SK-N-SH treated with all-trans-retinoic acid at 6 μM for 48 hours (cell line): ENCODE data around the gene RMND5B.

ENCODE experiments used
- BACH2 ChIP-seq: fragments of 250-450 bp; sonication (Bioruptor Pico); IDR thresholded peaks from 2 replicates; pipeline ENCODE4 v1.9.0; 2021; ENCODE audit warnings: mild to moderate bottlenecking, borderline replicate concordance
- GLIS3 ChIP-seq: fragments of 250-450 bp; sonication (Bioruptor Pico); IDR thresholded peaks from 2 replicates; pipeline ENCODE4 v1.5.0; 2020; ENCODE audit warnings: mild to moderate bottlenecking, moderate library complexity
- ISL1 ChIP-seq: fragments of 250-450 bp; sonication (Bioruptor Pico); IDR thresholded peaks from 2 replicates; pipeline ENCODE4 v2.1.2; 2022; ENCODE audit warnings: mild to moderate bottlenecking, moderate library complexity
- RARB ChIP-seq: fragments of 250-450 bp; sonication (Bioruptor Pico); IDR thresholded peaks from 2 replicates; pipeline ENCODE4 v1.8.0; 2021; ENCODE audit warnings: mild to moderate bottlenecking, moderate library complexity
- SNAI2 ChIP-seq: fragments of 250-450 bp; sonication (Bioruptor Pico); IDR thresholded peaks from 2 replicates; pipeline ENCODE4 v1.5.0; 2020; ENCODE audit warnings: mild to moderate bottlenecking, moderate library complexity
- ZFP3 ChIP-seq: fragments of 250-450 bp; sonication (Bioruptor Pico); IDR thresholded peaks from 2 replicates; pipeline ENCODE4 v1.5.0; 2020; ENCODE audit warnings: mild to moderate bottlenecking, moderate library complexity
- ZFP30 ChIP-seq: fragments of 450-650 bp; formaldehyde crosslinking; IDR thresholded peaks from 2 replicates; pipeline ENCODE4 v1.5.0; 2022; ENCODE audit warnings: mild to moderate bottlenecking, moderate library complexity
- ZNF70 ChIP-seq: fragments of 450-650 bp; formaldehyde crosslinking; IDR thresholded peaks from 2 replicates; pipeline ENCODE4 v1.5.0; 2020; ENCODE audit warnings: mild to moderate bottlenecking, moderate library complexity
- TF ChIP-seq, protein P1 (sequence below): fragments of 250-450 bp; sonication (Bioruptor Pico); IDR thresholded peaks from 2 replicates; pipeline ENCODE4 v1.8.0; 2020; ENCODE audit warnings: mild to moderate bottlenecking, moderate library complexity, borderline replicate concordance
- TF ChIP-seq, protein P2 (sequence below): fragments of 250-450 bp; sonication (Bioruptor Pico); IDR thresholded peaks from 2 replicates; pipeline ENCODE4 v1.5.0; 2020; ENCODE audit warnings: mild to moderate bottlenecking, moderate library complexity
- TF ChIP-seq, protein P3 (sequence below): fragments of 250-450 bp; sonication (Bioruptor Pico); IDR thresholded peaks from 2 replicates; pipeline ENCODE4 v1.5.1; 2021; ENCODE audit warnings: mild to moderate bottlenecking, moderate library complexity
- TF ChIP-seq, protein P4 (sequence below): fragments of 250-450 bp; sonication (Bioruptor Pico); IDR thresholded peaks from 2 replicates; pipeline ENCODE4 v1.5.1; 2020; ENCODE audit warnings: low read depth, mild to moderate bottlenecking, moderate library complexity

DNA sequence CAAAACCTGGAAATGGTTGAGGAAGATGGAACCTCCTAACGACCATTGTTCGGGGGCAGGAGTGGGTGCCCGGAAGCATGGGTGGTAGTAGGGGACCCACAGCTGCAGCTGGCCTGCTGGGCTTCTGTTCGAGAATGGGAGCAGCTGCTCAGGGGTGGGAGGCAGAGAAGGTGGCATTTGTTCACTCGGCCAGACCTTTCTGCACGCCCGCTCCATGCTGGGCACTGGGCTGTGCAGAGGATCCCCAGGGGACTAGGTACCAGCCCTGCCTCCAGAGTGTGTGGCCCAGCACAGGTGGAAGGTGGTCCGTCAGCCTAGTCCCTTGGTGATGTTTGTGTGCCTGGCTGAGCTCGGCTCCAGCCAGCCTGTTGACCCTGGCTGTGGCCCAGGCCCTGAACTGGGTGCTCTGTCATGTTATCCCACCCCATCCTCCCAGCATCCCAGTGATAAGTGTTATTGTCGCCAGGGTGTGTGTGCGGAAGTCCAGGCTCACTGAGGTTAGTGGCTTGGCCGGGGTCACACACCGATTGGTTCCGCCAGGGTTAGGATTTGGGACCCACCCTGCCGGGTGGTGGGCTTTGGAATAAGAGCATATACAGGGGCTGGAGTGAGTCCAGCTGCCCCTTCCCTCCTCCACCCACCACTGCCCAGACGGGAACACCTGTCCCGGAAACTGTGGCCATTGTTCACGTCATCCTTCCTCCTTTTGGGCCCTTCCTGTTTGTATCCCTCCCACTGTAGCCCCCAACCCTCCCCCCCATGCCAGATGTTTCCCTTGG is 12.7 kb upstream of the RMND5B start:
- TF ChIP-seq, protein P1, sequence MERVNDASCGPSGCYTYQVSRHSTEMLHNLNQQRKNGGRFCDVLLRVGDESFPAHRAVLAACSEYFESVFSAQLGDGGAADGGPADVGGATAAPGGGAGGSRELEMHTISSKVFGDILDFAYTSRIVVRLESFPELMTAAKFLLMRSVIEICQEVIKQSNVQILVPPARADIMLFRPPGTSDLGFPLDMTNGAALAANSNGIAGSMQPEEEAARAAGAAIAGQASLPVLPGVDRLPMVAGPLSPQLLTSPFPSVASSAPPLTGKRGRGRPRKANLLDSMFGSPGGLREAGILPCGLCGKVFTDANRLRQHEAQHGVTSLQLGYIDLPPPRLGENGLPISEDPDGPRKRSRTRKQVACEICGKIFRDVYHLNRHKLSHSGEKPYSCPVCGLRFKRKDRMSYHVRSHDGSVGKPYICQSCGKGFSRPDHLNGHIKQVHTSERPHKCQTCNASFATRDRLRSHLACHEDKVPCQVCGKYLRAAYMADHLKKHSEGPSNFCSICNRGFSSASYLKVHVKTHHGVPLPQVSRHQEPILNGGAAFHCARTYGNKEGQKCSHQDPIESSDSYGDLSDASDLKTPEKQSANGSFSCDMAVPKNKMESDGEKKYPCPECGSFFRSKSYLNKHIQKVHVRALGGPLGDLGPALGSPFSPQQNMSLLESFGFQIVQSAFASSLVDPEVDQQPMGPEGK (CRISPR knock-in tag), result no peak
- TF ChIP-seq GLIS3 (CRISPR knock-in tag) (no peak), SNAI2 (CRISPR knock-in tag) (no peak), BACH2 (no peak), ZNF70 (no peak), ZFP30 (CRISPR knock-in tag) (no peak), ZFP3 (CRISPR knock-in tag) (no peak), RARB (CRISPR knock-in tag) (no peak), ISL1 (CRISPR knock-in tag) (no peak)
- TF ChIP-seq, protein P2, sequence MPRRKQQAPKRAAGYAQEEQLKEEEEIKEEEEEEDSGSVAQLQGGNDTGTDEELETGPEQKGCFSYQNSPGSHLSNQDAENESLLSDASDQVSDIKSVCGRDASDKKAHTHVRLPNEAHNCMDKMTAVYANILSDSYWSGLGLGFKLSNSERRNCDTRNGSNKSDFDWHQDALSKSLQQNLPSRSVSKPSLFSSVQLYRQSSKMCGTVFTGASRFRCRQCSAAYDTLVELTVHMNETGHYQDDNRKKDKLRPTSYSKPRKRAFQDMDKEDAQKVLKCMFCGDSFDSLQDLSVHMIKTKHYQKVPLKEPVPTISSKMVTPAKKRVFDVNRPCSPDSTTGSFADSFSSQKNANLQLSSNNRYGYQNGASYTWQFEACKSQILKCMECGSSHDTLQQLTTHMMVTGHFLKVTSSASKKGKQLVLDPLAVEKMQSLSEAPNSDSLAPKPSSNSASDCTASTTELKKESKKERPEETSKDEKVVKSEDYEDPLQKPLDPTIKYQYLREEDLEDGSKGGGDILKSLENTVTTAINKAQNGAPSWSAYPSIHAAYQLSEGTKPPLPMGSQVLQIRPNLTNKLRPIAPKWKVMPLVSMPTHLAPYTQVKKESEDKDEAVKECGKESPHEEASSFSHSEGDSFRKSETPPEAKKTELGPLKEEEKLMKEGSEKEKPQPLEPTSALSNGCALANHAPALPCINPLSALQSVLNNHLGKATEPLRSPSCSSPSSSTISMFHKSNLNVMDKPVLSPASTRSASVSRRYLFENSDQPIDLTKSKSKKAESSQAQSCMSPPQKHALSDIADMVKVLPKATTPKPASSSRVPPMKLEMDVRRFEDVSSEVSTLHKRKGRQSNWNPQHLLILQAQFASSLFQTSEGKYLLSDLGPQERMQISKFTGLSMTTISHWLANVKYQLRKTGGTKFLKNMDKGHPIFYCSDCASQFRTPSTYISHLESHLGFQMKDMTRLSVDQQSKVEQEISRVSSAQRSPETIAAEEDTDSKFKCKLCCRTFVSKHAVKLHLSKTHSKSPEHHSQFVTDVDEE (CRISPR knock-in tag), result no peak
- TF ChIP-seq, protein P3, sequence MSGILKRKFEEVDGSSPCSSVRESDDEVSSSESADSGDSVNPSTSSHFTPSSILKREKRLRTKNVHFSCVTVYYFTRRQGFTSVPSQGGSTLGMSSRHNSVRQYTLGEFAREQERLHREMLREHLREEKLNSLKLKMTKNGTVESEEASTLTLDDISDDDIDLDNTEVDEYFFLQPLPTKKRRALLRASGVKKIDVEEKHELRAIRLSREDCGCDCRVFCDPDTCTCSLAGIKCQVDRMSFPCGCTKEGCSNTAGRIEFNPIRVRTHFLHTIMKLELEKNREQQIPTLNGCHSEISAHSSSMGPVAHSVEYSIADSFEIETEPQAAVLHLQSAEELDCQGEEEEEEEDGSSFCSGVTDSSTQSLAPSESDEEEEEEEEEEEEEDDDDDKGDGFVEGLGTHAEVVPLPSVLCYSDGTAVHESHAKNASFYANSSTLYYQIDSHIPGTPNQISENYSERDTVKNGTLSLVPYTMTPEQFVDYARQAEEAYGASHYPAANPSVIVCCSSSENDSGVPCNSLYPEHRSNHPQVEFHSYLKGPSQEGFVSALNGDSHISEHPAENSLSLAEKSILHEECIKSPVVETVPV (CRISPR knock-in tag), result no peak
- TF ChIP-seq, protein P4, sequence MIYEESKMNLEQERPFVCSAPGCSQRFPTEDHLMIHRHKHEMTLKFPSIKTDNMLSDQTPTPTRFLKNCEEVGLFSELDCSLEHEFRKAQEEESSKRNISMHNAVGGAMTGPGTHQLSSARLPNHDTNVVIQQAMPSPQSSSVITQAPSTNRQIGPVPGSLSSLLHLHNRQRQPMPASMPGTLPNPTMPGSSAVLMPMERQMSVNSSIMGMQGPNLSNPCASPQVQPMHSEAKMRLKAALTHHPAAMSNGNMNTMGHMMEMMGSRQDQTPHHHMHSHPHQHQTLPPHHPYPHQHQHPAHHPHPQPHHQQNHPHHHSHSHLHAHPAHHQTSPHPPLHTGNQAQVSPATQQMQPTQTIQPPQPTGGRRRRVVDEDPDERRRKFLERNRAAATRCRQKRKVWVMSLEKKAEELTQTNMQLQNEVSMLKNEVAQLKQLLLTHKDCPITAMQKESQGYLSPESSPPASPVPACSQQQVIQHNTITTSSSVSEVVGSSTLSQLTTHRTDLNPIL (CRISPR knock-in tag), result no peak
